HG02798 (cell line): ENCODE results near the gene HOXD10.

ENCODE experiments used
- ATAC-seq: cut with Tn5 transposase; IDR thresholded peaks from one replicate; pipeline ENCODE4 v1.9.1; 2021; ENCODE audit warnings: mild to moderate bottlenecking; ENCODE audit not compliant: unreplicated experiment, poor library complexity

Gene HOXD10

GRCh38 chr2:176120364-176121189, 4.0 kb downstream of the HOXD10 start:
- no peak for ATAC-seq

- ATAC-seq: no peak
These were observed 4.8 kb downstream of the HOXD10 start for GRCh38 chr2:176121190-176122051.

GRCh38 chr2:176122052-176122682, 5.6 kb downstream of the HOXD10 start:
- ATAC-seq: no peak

GRCh38 chr2:176122683-176123410, 6.3 kb downstream of the HOXD10 start, which contains the start of gene HOXD9:
Gene HOXD9, plus strand, starts transcription at chr2:176122719. Its CDS starts 50 bp downstream, at chr2:176122769.
- no peak for ATAC-seq

- ATAC-seq: no peak
These were observed 7.0 kb downstream of the HOXD10 start for GRCh38 chr2:176123411-176124109.

- ATAC-seq: no peak
These were observed 7.8 kb downstream of the HOXD10 start for GRCh38 chr2:176124110-176124946.

- no peak for ATAC-seq
These were observed 8.6 kb downstream of the HOXD10 start for GRCh38 chr2:176124947-176125771.

GRCh38 chr2:176125772-176126054, 9.1 kb downstream of the HOXD10 start:
- no peak for ATAC-seq

- ATAC-seq: no peak
These were observed 10.6 kb downstream of the HOXD10 start for GRCh38 chr2:176126929-176127773.

GRCh38 chr2:176127774-176128072, 11.1 kb downstream of the HOXD10 start:
- no peak for ATAC-seq

- ATAC-seq: no peak
These were observed 11.8 kb downstream of the HOXD10 start for GRCh38 chr2:176128172-176128981.

GRCh38 chr2:176128982-176129796, 12.6 kb downstream of the HOXD10 start, which contains the start of gene HOXD8:
Gene HOXD8, plus strand, starts transcription at chr2:176129705. Its CDS starts 662 bp downstream, at chr2:176130367.
- no peak for ATAC-seq

GRCh38 chr2:176129813-176130146, 13.2 kb downstream of the HOXD10 start:
- ATAC-seq: no peak

GRCh38 chr2:176130147-176130956, 13.8 kb downstream of the HOXD10 start:
- ATAC-seq: no peak
